Measurements from ENCODE around the gene DDAH2. TPM values are rescaled to one million over a fixed set of nuclear protein-coding genes. Genes with fewer than 3 reads are reported as not detected.

The DDAH2 gene
- polyA plus RNA-seq, 3 donors = 29.8 to 56.0 (median 30.6) TPM

DNA sequence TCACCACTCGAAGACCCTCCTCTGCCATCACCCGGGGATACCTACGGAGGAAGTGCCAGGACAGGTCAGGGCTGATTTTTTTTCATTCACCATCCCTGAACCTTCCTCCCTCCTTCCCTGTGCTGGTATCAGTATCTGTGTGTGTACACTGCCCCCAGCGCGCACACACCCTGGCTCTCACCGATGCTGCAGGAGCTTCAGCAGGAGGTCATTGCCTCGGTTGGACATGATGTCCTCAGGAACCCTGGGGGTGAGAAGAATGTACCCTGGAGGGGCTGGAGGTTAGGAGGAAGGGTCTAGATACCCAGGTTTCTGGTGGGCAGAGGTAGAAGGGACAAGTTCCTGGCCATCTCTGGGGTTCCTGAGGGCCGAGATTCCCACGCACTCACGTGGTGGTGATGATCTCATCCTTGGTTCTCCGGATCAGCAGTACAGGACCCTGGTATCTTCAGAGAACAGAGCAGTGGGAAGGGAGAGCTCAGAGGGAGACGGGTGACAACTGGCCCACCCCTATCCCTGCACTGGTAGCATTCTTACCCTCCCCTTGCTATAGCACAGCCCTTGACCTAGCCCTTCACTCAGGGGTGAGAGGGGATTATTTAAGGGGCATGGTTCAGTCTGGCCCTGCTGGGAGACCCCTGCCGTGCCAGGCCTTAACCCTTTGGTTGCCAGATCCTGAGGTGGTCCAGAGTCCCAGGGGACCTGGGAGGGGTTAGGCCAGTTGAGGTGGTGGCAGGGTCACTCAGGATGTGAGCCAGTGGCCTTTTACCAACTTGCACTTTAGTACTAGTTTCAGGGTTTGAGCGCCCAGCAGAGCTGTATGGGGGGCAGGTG is 41.0 kb downstream of the DDAH2 start:
- Histone ChIP-seq H2AFZ (ENCODE audit: insufficient read depth, low read depth, low read length, poor library complexity, severe bottlenecking) (no peak overlapping the region), H3K27ac (ENCODE audit: low read depth in 1 of 2, low read length in 2 of 2) (peak overlapping the region in 1 of 2 donors; percentile 46), H3K4me2 (replicated peaks; ENCODE audit: extremely low read depth, low read length, poor library complexity, severe bottlenecking) (no peak overlapping the region), H3K9me3 (replicated peaks in 1 of 2; ENCODE audit: control insufficient read depth in 1 of 2, insufficient read depth in 1 of 2, low read length in 2 of 2) (no peaks in the 10 kb centered on the region), H3K27me3 (ENCODE audit: control insufficient read depth in 2 of 2, insufficient read depth in 2 of 2, low read length in 2 of 2) (peaks cover 0 to 4% of the 10 kb centered on the region in 2 donors), H3K4me3 (replicated peaks in 1 of 3; ENCODE audit: low read depth in 2 of 3, low read length in 3 of 3) (no peak overlapping the region), H3K9ac (ENCODE audit: insufficient read depth, low read length, poor library complexity, severe bottlenecking) (no peak overlapping the region), H3K4me1 (ENCODE audit: control insufficient read depth in 1 of 2, insufficient read depth in 2 of 2, low read length in 2 of 2) (peaks cover 13 to 14% of the 10 kb centered on the region in 2 donors), H3K79me2 (ENCODE audit: insufficient read depth, low read length) (no peaks in the 10 kb centered on the region), H4K20me1 (ENCODE audit: insufficient read depth, low read length) (peaks cover 16% of the 10 kb centered on the region), H3K36me3 (replicated peaks in 1 of 2; ENCODE audit: control insufficient read depth in 1 of 2, insufficient read depth in 2 of 2, low read length in 2 of 2) (peaks cover 71 to 90% of the 10 kb centered on the region in 2 donors)
- H3K9me3 Mint-ChIP-seq = peaks cover 0 to 2% (median 0%) of the 10 kb centered on the region in 7 donors
- peak overlapping the region in 1 of 7 donors; percentile 32 for H3K27ac Mint-ChIP-seq
- TF ChIP-seq, protein P1, sequence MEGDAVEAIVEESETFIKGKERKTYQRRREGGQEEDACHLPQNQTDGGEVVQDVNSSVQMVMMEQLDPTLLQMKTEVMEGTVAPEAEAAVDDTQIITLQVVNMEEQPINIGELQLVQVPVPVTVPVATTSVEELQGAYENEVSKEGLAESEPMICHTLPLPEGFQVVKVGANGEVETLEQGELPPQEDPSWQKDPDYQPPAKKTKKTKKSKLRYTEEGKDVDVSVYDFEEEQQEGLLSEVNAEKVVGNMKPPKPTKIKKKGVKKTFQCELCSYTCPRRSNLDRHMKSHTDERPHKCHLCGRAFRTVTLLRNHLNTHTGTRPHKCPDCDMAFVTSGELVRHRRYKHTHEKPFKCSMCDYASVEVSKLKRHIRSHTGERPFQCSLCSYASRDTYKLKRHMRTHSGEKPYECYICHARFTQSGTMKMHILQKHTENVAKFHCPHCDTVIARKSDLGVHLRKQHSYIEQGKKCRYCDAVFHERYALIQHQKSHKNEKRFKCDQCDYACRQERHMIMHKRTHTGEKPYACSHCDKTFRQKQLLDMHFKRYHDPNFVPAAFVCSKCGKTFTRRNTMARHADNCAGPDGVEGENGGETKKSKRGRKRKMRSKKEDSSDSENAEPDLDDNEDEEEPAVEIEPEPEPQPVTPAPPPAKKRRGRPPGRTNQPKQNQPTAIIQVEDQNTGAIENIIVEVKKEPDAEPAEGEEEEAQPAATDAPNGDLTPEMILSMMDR (IDR thresholded peaks at IDR 0.05) = no peak
- WGBS (ENCODE audit: insufficient coverage) = 94% methylated on average over 10 of the region's 14 CpGs
- peaks cover 20% of the 10 kb centered on the region for H3K4me1 Mint-ChIP-seq
- DNase-seq = no peak
- peaks cover 3 to 8% (median 3%) of the 10 kb centered on the region in 3 donors for H3K27me3 Mint-ChIP-seq (ENCODE audit: low read depth in 3 of 3)
- peaks cover 81 to 85% of the 10 kb centered on the region in 2 donors for H3K36me3 Mint-ChIP-seq
- H3K4me3 Mint-ChIP-seq = no peak overlapping the region
- intact Hi-C loops (cut with micrococcal nuclease) = no loop called here

DNA sequence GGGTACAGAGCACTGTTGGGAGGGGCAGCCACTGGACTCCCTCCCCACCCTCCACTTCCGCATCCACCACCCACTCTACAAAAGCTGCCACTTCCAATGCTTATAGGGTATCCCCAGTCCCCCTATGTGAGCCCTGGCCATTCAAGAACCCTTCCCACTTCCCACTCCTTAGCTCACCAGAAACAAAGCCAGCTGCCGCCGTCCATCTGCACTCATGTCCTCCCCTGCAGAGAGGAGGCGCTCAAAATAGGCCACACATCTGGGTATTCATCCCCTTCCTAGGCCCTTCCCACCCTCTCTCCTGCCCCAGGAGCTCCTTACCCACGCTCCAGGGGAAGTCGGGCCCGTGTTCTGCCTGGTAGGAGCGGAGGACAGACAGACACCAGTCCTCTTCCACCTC is 41.8 kb downstream of the DDAH2 start:
- Mint-ChIP-seq H3K36me3 (peaks cover 74 to 79% of the 10 kb centered on the region in 2 donors), H3K9me3 (peaks cover 0 to 2% (median 0%) of the 10 kb centered on the region in 7 donors), H3K4me1 (peaks cover 23% of the 10 kb centered on the region), H3K4me3 (no peak overlapping the region), H3K27ac (no peak overlapping the region), H3K27me3 (ENCODE audit: low read depth in 3 of 3) (peaks cover 3 to 8% (median 5%) of the 10 kb centered on the region in 3 donors)
- Histone ChIP-seq H2AFZ (ENCODE audit: insufficient read depth, low read depth, low read length, poor library complexity, severe bottlenecking) (no peak overlapping the region), H3K36me3 (replicated peaks in 1 of 2; ENCODE audit: control insufficient read depth in 1 of 2, insufficient read depth in 2 of 2, low read length in 2 of 2) (peaks cover 64 to 82% of the 10 kb centered on the region in 2 donors), H3K9me3 (replicated peaks in 1 of 2; ENCODE audit: control insufficient read depth in 1 of 2, insufficient read depth in 1 of 2, low read length in 2 of 2) (no peaks in the 10 kb centered on the region), H3K4me1 (ENCODE audit: control insufficient read depth in 1 of 2, insufficient read depth in 2 of 2, low read length in 2 of 2) (peaks cover 18% of the 10 kb centered on the region in 2 donors), H3K79me2 (ENCODE audit: insufficient read depth, low read length) (no peaks in the 10 kb centered on the region), H3K4me3 (replicated peaks in 1 of 3; ENCODE audit: low read depth in 2 of 3, low read length in 3 of 3) (no peak overlapping the region), H3K4me2 (replicated peaks; ENCODE audit: extremely low read depth, low read length, poor library complexity, severe bottlenecking) (no peak overlapping the region), H3K9ac (ENCODE audit: insufficient read depth, low read length, poor library complexity, severe bottlenecking) (no peak overlapping the region), H3K27ac (ENCODE audit: low read depth in 1 of 2, low read length in 2 of 2) (no peak overlapping the region), H4K20me1 (ENCODE audit: insufficient read depth, low read length) (peaks cover 13% of the 10 kb centered on the region), H3K27me3 (ENCODE audit: control insufficient read depth in 2 of 2, insufficient read depth in 2 of 2, low read length in 2 of 2) (peaks cover 0 to 4% of the 10 kb centered on the region in 2 donors)
- 77% methylated on average over 3 of the region's 8 CpGs for WGBS (ENCODE audit: insufficient coverage)
- no peak for DNase-seq
- intact Hi-C loops (cut with micrococcal nuclease) = no loop called here
- TF ChIP-seq, protein P1 (IDR thresholded peaks at IDR 0.05) = no peak
